ENCODE data around the gene SYT6. TPM values are rescaled to one million over a fixed set of nuclear protein-coding genes. Genes with fewer than 3 reads are reported as not detected.
"Not testable (repeated sequence)": the region's sequence is repeated elsewhere in the genome, so short reads cannot be mapped to it uniquely, and the experiment has no call there.

The SYT6 gene
- total and polyA plus RNA-seq, 4 experiments from 2014 or later, result not detected

GRCh38 chr1:114075546-114076242, 78.0 kb downstream of the SYT6 start:
- Histone ChIP-seq H3K4me1 (ENCODE audit: insufficient read depth, low read length) (peaks cover 4% of the 10 kb centered on the region), H3K9me3 (ENCODE audit: control insufficient read depth in 1 of 2, low read length in 2 of 2) (no peaks in the 10 kb centered on the region), H3K27me3 (ENCODE audit: insufficient read depth, low read length) (no peaks in the 10 kb centered on the region), H3K36me3 (ENCODE audit: insufficient read depth, low read length) (no peaks in the 10 kb centered on the region), H3K4me3 (ENCODE audit: low read length in 2 of 2) (no peak overlapping the region), H3K27ac (ENCODE audit: low read depth, low read length) (no peak overlapping the region)
- peaks cover 4 to 10% of the 10 kb centered on the region in 2 donors for H3K27me3 Mint-ChIP-seq
- no peak overlapping the region for H3K4me3 Mint-ChIP-seq
- peak overlapping the region in 1 of 7 donors; percentile 1 for H3K27ac Mint-ChIP-seq
- H3K9me3 Mint-ChIP-seq, result peaks cover 0 to 27% (median 18%) of the 10 kb centered on the region in 8 donors
- CTCF ChIA-PET (ENCODE audit: partially characterized antibody), result interaction anchor here (1.0 kb wide), 1 partner anchor 21 kb away, joined by 3 read pairs; no protein-coding TSS in a partner anchor
- intact Hi-C loops (cut with micrococcal nuclease), result no loop called here
- no peak for DNase-seq
- POLR2A ChIA-PET (ENCODE audit: partially characterized antibody), result no interaction called here
- peaks cover 0 to 7% (median 3%) of the 10 kb centered on the region in 4 donors for H3K4me1 Mint-ChIP-seq
- peaks cover 1 to 6% of the 10 kb centered on the region in 2 donors for H3K36me3 Mint-ChIP-seq

GRCh38 chr1:114075105-114075504, 78.6 kb downstream of the SYT6 start:
- ChIA-PET POLR2A (ENCODE audit: partially characterized antibody) (no interaction called here), CTCF (ENCODE audit: partially characterized antibody) (interaction anchor here (0.6 to 1.0 kb wide), 2 partner anchors 20 to 1322 kb away, joined by 3 to 6 read pairs; no protein-coding TSS in a partner anchor)
- DNase-seq, result no peak
- Histone ChIP-seq H3K9me3 (ENCODE audit: control insufficient read depth in 1 of 2, low read length in 2 of 2) (no peaks in the 10 kb centered on the region), H3K36me3 (ENCODE audit: insufficient read depth, low read length) (no peaks in the 10 kb centered on the region), H3K4me3 (ENCODE audit: low read length in 2 of 2) (no peak overlapping the region), H3K27me3 (ENCODE audit: insufficient read depth, low read length) (no peaks in the 10 kb centered on the region), H3K27ac (ENCODE audit: low read depth, low read length) (no peak overlapping the region), H3K4me1 (ENCODE audit: insufficient read depth, low read length) (peaks cover 4% of the 10 kb centered on the region)
- peaks cover 0 to 29% (median 20%) of the 10 kb centered on the region in 8 donors for H3K9me3 Mint-ChIP-seq
- intact Hi-C loops (cut with micrococcal nuclease), result no loop called here
- H3K36me3 Mint-ChIP-seq, result peaks cover 1 to 6% of the 10 kb centered on the region in 2 donors
- no peak overlapping the region for H3K4me3 Mint-ChIP-seq
- peaks cover 4 to 7% of the 10 kb centered on the region in 2 donors for H3K27me3 Mint-ChIP-seq
- no peak overlapping the region for H3K27ac Mint-ChIP-seq
- peaks cover 0 to 7% (median 3%) of the 10 kb centered on the region in 4 donors for H3K4me1 Mint-ChIP-seq

GRCh38 chr1:114072246-114072645, 81.4 kb downstream of the SYT6 start:
- peaks cover 0 to 32% (median 21%) of the 10 kb centered on the region in 8 donors for H3K9me3 Mint-ChIP-seq
- ChIA-PET CTCF (ENCODE audit: partially characterized antibody) (no interaction called here), POLR2A (ENCODE audit: partially characterized antibody) (no interaction called here)
- no peak overlapping the region for H3K4me3 Mint-ChIP-seq
- peaks cover 1 to 6% of the 10 kb centered on the region in 2 donors for H3K36me3 Mint-ChIP-seq
- Histone ChIP-seq H3K9me3 (ENCODE audit: control insufficient read depth in 1 of 2, low read length in 2 of 2) (no peaks in the 10 kb centered on the region), H3K36me3 (ENCODE audit: insufficient read depth, low read length) (no peaks in the 10 kb centered on the region), H3K27ac (ENCODE audit: low read depth, low read length) (no peak overlapping the region), H3K4me3 (ENCODE audit: low read length in 2 of 2) (no peak overlapping the region), H3K4me1 (ENCODE audit: insufficient read depth, low read length) (peaks cover 4% of the 10 kb centered on the region), H3K27me3 (ENCODE audit: insufficient read depth, low read length) (no peaks in the 10 kb centered on the region)
- intact Hi-C loops (cut with micrococcal nuclease), result no loop called here
- H3K4me1 Mint-ChIP-seq, result peaks cover 0 to 7% (median 1%) of the 10 kb centered on the region in 4 donors
- H3K27ac Mint-ChIP-seq, result no peak overlapping the region
- peaks cover 4 to 9% of the 10 kb centered on the region in 2 donors for H3K27me3 Mint-ChIP-seq
- no peak for DNase-seq

GRCh38 chr1:114069762-114070161, 83.9 kb downstream of the SYT6 start:
- H3K27me3 ChIP-seq (ENCODE audit: insufficient read depth, low read length); H3K27ac Mint-ChIP-seq; H3K4me3 ChIP-seq (ENCODE audit: low read length in 2 of 2); CTCF ChIA-PET (ENCODE audit: partially characterized antibody); H3K9me3 ChIP-seq (ENCODE audit: control insufficient read depth in 1 of 2, low read length in 2 of 2); H3K36me3 ChIP-seq (ENCODE audit: insufficient read depth, low read length); H3K36me3 Mint-ChIP-seq; H3K27ac ChIP-seq (ENCODE audit: low read depth, low read length); H3K4me3 Mint-ChIP-seq; H3K4me1 ChIP-seq (ENCODE audit: insufficient read depth, low read length); H3K4me1 Mint-ChIP-seq; DNase-seq; POLR2A ChIA-PET (ENCODE audit: partially characterized antibody); intact Hi-C loops (cut with micrococcal nuclease): not testable (repeated sequence)
- Mint-ChIP-seq H3K9me3 (peaks cover 0 to 32% (median 21%) of the 10 kb centered on the region in 8 donors), H3K27me3 (peaks cover 0 to 11% of the 10 kb centered on the region in 2 donors)

DNA sequence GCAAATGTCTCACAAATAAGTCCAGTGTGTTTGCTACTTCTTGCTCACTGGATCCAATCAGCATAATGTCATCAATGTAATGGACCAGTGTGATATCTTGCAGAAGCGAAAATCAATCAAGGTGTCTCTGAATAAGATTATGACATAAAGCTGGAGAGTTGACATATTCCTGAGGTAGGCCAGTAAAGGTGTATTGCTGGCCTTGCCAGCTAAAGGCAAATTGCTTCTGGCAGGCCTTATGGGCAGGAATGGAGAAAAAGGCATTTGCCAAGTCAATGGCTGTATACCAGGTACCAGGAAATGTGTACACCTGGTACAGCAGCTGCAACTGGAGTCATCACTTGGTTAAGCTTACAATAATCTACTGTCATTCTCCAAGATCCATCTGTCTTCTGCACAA, 85.0 kb downstream of the SYT6 start:
- H3K27me3 ChIP-seq (ENCODE audit: insufficient read depth, low read length); H3K4me3 Mint-ChIP-seq; POLR2A ChIA-PET (ENCODE audit: partially characterized antibody); H3K27ac Mint-ChIP-seq; CTCF ChIA-PET (ENCODE audit: partially characterized antibody); H3K27ac ChIP-seq (ENCODE audit: low read depth, low read length); H3K27me3 Mint-ChIP-seq; H3K9me3 ChIP-seq (ENCODE audit: control insufficient read depth in 1 of 2, low read length in 2 of 2); H3K36me3 ChIP-seq (ENCODE audit: insufficient read depth, low read length); intact Hi-C loops (cut with micrococcal nuclease); H3K36me3 Mint-ChIP-seq; H3K4me3 ChIP-seq (ENCODE audit: low read length in 2 of 2); H3K4me1 Mint-ChIP-seq; H3K4me1 ChIP-seq (ENCODE audit: insufficient read depth, low read length); DNase-seq: not testable (repeated sequence)
- peaks cover 0 to 30% (median 20%) of the 10 kb centered on the region in 8 donors for H3K9me3 Mint-ChIP-seq

GRCh38 chr1:114065671-114066070, 88.0 kb downstream of the SYT6 start:
- H3K27me3 Mint-ChIP-seq; H3K27ac ChIP-seq (ENCODE audit: low read depth, low read length): not testable (repeated sequence)

GRCh38 chr1:114063544-114063943, 90.1 kb downstream of the SYT6 start:
- Mint-ChIP-seq H3K36me3 (no peaks in the 10 kb centered on the region), H3K27me3 (peaks cover 3 to 7% of the 10 kb centered on the region in 2 donors), H3K4me3 (no peak overlapping the region), H3K4me1 (no peaks in the 10 kb centered on the region), H3K27ac (no peak overlapping the region), H3K9me3 (peaks cover 0 to 7% (median 2%) of the 10 kb centered on the region in 8 donors)
- no peak for DNase-seq
- Histone ChIP-seq H3K9me3 (ENCODE audit: control insufficient read depth in 1 of 2, low read length in 2 of 2) (no peaks in the 10 kb centered on the region), H3K27ac (ENCODE audit: low read depth, low read length) (no peak overlapping the region), H3K27me3 (ENCODE audit: insufficient read depth, low read length) (no peaks in the 10 kb centered on the region), H3K4me3 (ENCODE audit: low read length in 2 of 2) (no peak overlapping the region), H3K4me1 (ENCODE audit: insufficient read depth, low read length) (no peaks in the 10 kb centered on the region), H3K36me3 (ENCODE audit: insufficient read depth, low read length) (no peaks in the 10 kb centered on the region)
- POLR2A ChIA-PET (ENCODE audit: partially characterized antibody), result no interaction called here
- CTCF ChIA-PET (ENCODE audit: partially characterized antibody), result no interaction called here
- intact Hi-C loops (cut with micrococcal nuclease), result no loop called here

More at GRCh38 chr1:114065671-114066070, 88.0 kb downstream of the SYT6 start:
- DNase-seq; CTCF ChIA-PET (ENCODE audit: partially characterized antibody); H3K9me3 ChIP-seq (ENCODE audit: control insufficient read depth in 1 of 2, low read length in 2 of 2); H3K9me3 Mint-ChIP-seq; intact Hi-C loops (cut with micrococcal nuclease); H3K4me3 ChIP-seq (ENCODE audit: low read length in 2 of 2); H3K4me1 Mint-ChIP-seq; H3K4me1 ChIP-seq (ENCODE audit: insufficient read depth, low read length); H3K36me3 Mint-ChIP-seq; H3K36me3 ChIP-seq (ENCODE audit: insufficient read depth, low read length); H3K4me3 Mint-ChIP-seq; H3K27ac Mint-ChIP-seq; H3K27me3 ChIP-seq (ENCODE audit: insufficient read depth, low read length); POLR2A ChIA-PET (ENCODE audit: partially characterized antibody): not testable (repeated sequence)

Measured in CD4-positive, alpha-beta memory T cell (primary cell).